NK-92 (cell line): ENCODE results near the gene RUFY4.

Source experiments
- DNase-seq: peaks from one replicate; lab custom pipeline; 2025; ENCODE audit not compliant: unreplicated experiment; lab: John Stamatoyannopoulos, UW

RUFY4 gene

DNA sequence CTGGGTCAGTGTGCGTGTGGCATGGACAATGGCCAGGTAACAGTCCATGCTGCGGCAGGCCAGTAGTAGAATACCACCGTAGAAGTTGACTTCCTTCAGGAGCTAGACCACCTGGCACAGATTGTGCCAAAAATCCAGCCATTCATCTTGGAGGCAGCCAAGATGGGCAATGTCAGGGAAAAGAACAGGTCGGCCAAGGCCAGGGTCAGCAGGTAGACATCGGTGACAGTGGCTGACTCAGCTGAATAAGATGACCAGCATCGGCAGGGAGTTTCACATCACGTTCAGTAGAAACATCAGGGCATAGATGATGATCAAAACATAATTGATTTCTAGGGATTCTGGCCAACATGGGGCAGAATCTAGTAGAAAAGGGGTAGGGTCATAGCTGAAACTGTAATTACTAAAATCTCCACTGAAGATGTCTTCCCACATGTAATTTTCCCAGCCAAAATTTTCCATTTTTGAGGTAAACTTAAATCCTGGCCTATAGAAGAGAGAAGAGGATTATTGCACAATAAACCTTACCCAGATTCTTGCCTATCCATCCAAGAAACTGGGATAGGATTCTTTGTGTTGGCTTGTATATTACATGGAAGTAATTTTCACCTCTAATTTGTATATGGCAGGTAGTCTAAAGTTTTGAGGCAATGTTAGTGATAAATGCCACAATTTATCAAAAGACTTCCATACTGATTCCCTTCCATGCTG lies 7.9 kb upstream of the RUFY4 start:
- no peak for DNase-seq

DNA sequence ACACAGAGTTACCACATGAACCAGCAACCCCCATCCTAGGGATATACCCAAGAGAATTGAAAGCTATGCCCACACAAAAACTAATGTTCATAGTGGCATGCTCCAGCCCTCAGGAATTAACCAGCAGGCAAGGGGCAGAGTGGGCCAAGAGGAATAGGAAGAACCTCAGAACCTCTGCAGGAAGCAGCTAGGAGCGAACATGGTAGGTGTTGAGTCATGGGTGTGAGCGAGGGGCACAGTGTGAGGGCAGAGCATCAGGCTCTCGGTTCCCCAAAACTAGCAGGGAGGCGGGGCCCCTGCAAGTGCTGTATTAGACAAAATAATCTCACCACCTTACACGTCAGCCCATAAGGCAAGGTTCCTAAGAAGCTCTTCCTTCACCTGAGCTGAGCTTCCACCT lies 5.6 kb upstream of the RUFY4 start:
- no peak for DNase-seq

- no peak for DNase-seq
Measured at GRCh38 chr2:218063896-218064295, 5.2 kb upstream of the RUFY4 start.

- no peak for DNase-seq
Measured at GRCh38 chr2:218065239-218066006, 3.6 kb upstream of the RUFY4 start.

- no peak for DNase-seq
Measured at GRCh38 chr2:218066926-218067515, 2.0 kb upstream of the RUFY4 start.

GRCh38 chr2:218067523-218067922 lies 1.5 kb upstream of the RUFY4 start:
- no peak for DNase-seq

DNA sequence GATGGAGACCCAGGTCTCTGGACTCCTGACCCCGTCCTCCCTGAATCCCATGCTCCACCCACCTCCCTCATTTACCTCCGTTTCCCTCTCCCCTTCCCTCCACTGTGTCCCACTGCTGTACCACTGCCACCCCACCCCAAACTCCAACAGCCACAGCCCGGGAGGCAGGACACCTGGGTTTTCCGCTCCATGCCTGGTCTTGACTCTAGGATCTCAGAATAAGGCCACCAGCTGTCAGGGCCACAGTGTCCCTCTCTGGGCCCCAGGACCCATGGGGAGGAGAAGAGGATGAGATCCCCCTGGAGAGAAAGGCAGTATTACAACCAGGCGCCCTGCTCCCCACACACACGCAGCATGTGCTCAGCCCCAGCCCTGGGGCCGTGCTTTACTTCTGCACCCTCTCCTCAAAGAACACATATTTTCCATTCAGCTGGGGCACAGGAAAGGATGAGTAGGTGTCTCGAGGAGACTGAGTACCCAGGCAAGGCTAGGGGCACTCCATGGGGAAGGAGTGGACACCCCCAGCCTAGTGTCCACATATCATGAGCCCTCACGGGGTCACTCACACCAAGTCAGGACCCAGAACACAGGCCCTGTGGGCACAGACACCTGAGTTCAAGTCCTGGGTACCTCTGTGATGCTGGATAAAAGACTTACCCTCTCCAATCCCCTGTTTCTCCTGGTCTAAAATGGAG lies 700 bp downstream of the RUFY4 start:
- no peak for DNase-seq

DNA sequence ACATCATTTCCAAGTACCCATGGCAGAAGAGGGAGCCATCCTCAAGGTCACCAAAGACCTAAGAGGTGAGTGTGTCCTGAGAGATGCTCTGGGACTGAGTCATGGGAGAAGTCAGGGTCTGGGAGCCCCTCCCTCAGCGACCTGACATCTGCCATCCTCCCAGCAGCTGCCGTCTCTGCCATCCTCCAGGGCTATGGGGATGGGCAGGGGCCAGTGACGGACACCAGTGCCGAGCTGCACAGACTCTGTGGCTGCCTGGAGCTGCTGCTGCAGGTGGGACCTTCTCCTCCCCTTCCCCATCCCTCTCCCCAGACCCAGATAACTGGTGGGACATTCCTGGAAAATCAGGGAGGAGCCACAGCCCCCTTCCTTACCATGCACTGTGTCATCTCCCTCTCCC lies 1.5 kb downstream of the RUFY4 start:
- no peak for DNase-seq

- no peak for DNase-seq
Measured at GRCh38 chr2:218071218-218071937, 2.3 kb downstream of the RUFY4 start.

- no peak for DNase-seq
Measured at GRCh38 chr2:218072002-218072401, 2.9 kb downstream of the RUFY4 start.

GRCh38 chr2:218072478-218073024 lies 3.5 kb downstream of the RUFY4 start:
- no peak for DNase-seq

GRCh38 chr2:218073185-218073584 lies 4.1 kb downstream of the RUFY4 start:
- no peak for DNase-seq

- no peak for DNase-seq
Measured at GRCh38 chr2:218074031-218074430, 5.0 kb downstream of the RUFY4 start.

DNA sequence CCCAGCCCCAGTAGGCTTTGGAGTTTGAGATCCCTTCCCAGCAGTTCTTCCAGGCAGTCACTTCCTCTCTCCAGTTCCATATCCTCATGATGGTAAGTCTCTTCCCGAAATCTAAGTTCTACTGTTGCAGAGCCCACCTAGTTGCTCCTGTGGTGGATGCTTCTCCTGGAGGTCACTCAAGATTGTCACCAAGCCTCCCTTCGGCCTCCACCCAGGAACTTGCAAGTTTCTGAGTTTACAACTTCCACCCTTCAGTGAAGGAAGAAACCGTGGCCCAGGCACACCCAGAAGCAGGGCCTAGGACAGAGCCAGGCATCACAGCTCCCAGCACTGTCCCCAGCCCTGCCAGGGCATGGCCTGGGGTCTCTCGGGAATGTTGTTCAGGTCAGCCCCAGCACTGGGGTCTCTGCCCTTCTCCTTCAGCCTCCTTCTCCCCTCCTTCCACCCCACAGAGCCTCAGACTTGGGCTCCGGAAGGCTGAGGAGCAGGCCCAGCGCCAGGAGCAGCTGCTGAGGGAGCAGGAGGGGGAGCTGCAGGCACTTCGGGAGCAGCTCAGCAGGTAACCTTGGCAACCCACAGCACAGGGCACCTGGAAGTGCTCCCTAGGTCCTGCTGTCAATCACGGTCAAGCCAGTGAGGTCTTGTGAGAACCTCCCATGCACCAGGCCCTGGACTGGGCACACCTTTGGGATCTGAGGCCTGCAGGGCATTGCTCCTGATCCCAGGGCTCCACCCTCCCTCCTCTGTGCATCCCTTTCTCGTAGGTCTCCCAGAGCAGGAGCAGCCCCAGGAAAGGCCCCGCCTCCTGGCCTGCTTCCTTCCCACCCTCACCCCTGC lies 7.1 kb downstream of the RUFY4 start:
- DNase-seq = no peak

GRCh38 chr2:218077464-218078216 lies 8.6 kb downstream of the RUFY4 start:
- no peak for DNase-seq

GRCh38 chr2:218079943-218080913 lies 11.2 kb downstream of the RUFY4 start:
- no peak for DNase-seq

GRCh38 chr2:218081063-218081462 lies 12.0 kb downstream of the RUFY4 start:
- DNase-seq = no peak

DNA sequence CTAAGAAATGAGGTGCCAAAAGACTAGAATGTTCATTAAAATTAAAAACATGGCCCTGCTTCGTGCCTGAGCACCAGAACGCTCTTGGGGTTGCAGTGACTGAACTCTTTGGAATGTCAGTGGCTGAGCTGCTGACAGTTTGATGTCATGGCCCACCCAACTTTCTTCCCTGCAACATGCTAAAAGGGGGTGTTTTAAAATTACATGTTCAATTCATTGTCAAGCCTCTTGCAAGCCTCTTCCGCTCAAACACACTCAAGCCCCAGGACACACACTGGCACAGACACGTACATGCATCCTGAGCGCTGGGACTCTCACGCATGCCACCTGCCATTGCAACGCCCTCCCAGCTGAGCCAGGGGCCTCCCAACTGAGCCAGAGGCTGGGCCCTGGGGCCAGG lies 12.6 kb downstream of the RUFY4 start:
- DNase-seq = no peak
